H4 (cell line): ENCODE results near the gene HJURP. TPM values are rescaled to one million over a fixed set of nuclear protein-coding genes. Genes with fewer than 3 reads are reported as not detected.

ENCODE experiments used
- DNase-seq: peaks from one replicate; pipeline ENCODE4 v3.0.0-alpha.2; 2015; ENCODE audit warnings: low spot score
- total RNA-seq: library from RNA; depleted of rRNA; stranded (reverse); fragments of >200 nt; shearing (Covaris generic); gene quantifications from 2 replicates; pipeline ENCODE4 v1.2.3, GENCODE V29; 2014; rRNA removed

The HJURP gene
- total RNA-seq, 1 experiment from 2014 or later = 105 TPM

DNA sequence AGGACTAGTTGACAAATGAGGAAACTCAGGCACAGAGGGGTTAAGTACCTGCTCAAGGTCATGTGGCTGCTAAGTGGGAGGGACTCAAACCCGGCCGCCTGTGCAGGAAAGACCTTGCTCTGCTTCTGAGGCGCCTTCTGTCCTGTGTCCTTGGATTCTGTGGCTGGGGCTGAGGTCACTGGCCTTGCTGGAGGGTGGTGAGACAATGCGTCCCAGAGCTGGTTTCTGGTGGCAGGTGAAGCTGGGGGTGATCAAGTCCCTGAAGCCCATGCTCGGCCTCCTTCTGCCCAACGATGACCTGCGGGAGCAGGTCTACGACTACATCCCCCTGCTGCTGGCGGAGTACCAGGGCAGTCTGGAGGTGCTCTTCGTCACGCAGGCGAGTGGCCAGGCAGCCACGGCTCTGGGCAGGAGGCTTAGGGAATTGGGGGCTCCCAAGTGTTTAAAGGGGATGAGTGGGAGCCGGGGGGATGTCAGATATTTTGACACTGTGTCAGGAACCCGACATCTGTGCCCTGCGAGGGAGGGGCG is 60.1 kb downstream of the HJURP start:
- no peak for DNase-seq

DNA sequence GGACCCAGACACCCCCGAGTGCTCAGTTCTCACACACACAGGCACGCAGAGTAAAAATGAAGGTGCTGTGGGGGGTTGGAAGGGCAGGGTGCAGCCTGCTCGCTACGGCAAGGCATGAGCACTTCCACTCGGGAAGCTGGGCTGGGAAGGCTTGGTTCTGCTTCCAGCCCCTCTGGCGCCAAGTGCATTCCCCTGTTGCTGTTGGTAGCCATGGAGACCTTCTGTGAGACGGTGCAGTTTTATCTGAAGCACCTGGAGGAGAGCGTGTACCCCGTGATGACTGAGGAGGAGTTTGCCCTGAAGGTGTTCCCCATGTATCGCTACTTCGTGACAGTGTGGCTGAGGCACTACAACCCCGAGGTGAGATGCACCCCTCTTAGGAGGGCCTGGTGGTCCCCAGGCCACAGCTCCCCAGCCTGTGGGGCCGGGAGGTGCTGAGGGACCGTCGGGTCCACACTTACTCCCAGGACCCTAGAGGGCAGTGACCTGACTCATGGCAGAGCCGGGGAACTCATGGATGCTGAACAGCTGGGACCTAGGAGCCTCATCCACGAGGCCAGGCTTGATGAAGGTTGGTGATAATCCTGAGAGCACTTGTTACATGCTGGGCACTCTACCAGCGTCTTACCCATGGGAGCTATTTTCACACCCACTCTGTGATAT is 60.7 kb downstream of the HJURP start:
- no peak for DNase-seq

DNA sequence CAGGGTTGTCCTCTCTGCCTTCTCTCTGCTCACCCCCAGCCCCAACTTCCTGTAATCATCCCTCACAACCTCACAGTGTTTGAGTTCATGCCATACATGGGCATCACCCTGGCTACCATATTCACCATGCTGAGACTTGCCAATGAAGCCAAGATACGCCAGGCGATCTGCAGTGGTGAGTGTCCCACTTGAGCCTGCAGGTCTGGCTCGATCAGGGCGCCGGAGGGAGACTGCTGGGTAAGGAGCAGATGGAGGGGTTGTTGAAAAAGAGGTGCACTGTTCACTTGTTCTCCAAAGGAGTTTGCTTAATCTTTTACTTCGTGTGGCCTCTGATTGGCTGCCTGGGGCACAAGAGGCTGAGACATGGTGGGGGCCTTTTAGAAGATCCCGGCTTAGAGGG is 61.6 kb downstream of the HJURP start:
- DNase-seq = no peak

DNA sequence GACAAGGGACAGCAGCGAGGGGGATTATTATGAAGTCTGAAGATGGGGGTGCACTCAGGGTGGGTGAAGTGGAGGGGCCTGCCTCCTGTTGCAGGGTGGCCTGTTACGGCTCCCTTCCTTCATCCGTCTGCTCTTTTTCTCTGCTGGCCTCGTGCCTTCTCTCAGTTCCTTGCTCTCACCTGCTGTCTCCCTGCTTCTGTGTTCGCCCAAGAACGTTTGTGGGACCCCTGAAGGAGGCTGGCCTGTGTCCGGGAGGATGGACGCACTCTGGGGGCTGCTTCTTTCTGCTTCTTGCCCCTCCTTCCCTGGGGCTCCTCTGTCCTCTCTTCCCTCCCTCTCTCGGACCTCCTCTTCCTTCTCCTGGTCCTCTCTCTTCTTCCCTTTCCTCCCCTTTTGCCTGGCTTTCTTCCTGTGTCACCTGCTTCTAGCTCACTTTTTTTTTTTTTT is 62.4 kb downstream of the HJURP start:
- no peak for DNase-seq

DNA sequence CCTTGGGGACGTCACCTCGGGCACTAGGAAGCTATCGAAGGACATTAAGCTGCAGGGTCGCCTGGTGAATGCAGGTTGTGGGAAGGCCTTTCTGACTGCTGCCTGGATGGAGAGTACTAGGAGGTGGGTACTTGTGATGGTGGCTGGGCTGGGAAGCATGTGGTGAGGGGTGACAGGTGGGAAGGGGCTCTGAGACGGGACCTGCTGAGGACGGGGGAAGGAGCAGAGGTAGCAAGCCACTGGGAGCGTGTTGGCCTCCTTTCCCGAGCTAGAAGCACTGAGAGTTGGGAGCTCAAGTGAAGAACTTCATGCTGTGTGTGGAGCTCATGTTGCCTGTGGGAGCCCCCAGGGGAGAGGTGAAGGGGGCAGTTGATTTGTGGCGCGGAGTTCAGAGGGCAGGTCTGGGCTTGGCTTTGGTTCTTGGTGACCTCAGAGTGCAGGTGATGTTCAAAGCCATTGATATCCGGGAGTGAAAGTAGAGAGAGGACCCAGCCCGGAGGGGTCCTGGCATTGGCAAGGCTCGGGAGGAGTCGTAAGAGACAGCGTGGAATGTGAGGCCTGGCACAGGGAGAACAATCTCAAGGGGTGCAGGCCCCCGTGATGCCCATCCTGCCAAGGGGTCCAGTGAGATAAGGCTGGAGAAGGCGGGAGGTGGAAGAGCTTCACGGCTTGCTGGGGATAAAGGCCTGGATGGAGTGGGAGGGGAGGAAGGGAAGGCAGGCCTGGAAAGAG is 63.0 kb downstream of the HJURP start:
- DNase-seq = no peak

DNA sequence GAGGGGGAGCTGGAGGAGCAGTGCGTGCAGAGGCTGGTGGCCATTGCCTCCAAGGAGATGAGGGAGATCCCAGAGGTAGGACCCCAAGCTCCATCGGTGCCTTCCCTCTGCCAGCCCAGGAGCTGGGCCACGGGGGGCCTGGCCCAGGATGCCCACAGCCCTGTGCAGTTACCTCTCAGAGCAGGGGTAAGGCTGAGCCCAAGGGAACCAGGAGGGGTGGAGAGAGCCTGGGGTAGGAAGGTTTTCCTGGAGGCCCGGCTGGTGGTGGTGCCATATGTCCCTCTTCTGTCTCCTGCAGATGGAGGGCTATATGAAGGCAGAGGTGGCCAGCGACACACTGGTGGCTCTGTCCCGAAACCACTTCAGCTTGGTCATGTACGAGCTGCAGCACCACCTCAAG is 64.8 kb downstream of the HJURP start:
- DNase-seq = no peak

Other genes with a start within 250 kb of the HJURP start
- not detected in 2 replicates for gene UGT1A8, start 236.9 kb downstream of the HJURP start, total RNA-seq
- gene UGT1A10, start 218.1 kb downstream of the HJURP start, total RNA-seq = not detected in 2 replicates
- gene UGT1A9, start 182.6 kb downstream of the HJURP start, total RNA-seq = 0.10 TPM in 1 of 2 replicates, not detected in the other
- not detected in 2 replicates for gene UGT1A7, start 172.6 kb downstream of the HJURP start, total RNA-seq
- gene UGT1A6, start 161.6 kb downstream of the HJURP start, total RNA-seq = 2.6 and 3.1 TPM in 2 replicates
- not detected in 2 replicates for gene UGT1A5, start 141.6 kb downstream of the HJURP start, total RNA-seq
- gene UGT1A4, start 135.8 kb downstream of the HJURP start, total RNA-seq = 0.04 TPM in 1 of 2 replicates, not detected in the other
- gene UGT1A3, start 125.5 kb downstream of the HJURP start, total RNA-seq = not detected in 2 replicates
- gene UGT1A1, start 94.3 kb downstream of the HJURP start, total RNA-seq = 0.25 and 0.45 TPM in 2 replicates
- gene MROH2A, start 76.2 kb downstream of the HJURP start, total RNA-seq = 0.02 TPM in 1 of 2 replicates, not detected in the other
- gene TRPM8, start 62.8 kb upstream of the HJURP start, total RNA-seq = 1.3 and 7.6 TPM in 2 replicates
- not detected in 2 replicates for gene SPP2, start 196.2 kb upstream of the HJURP start, total RNA-seq